Panc1 (cell line): ENCODE results near the gene ECT2L.

Experiments
- CTCF ChIP-seq: fragments of 450-650 bp; IDR thresholded peaks from 2 replicates; pipeline ENCODE4 v1.5.1; 2017; ENCODE audit warnings: mild to moderate bottlenecking
- POLR2AphosphoS5 ChIP-seq: IDR thresholded peaks from 2 replicates; pipeline ENCODE4 v1.6.1; 2012; ENCODE audit warnings: mild to moderate bottlenecking, low read depth, low read length, moderate library complexity

DNA sequence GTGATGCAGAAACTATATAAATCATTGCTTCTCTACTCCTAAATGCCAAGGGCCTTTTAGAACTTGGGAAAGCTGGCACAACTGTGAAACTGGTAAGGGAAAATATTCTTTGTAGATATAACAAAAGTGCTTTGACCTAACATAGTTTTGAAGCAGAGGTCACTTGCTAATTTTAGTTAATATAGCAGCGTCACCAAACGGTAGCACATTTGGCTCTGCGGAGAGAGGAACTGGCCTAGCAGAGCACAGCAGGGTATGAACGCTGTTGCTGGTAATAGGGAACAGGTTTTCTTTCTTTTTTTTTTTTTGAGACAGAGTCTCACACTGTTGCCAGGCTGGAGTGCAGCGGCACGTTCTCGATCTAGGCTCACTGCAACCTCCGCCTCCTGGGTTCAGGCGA lies 67.4 kb downstream of the ECT2L start:
- no peak for TF ChIP-seq POLR2AphosphoS5
- no peak for TF ChIP-seq CTCF
